ENCODE results near the gene FAM3C.

FAM3C gene

GRCh38 chr7:121410829-121411596 lies 14.9 kb upstream of the FAM3C start:
- no peak for DNase-seq (ENCODE audit: low spot score)

- DNase-seq (ENCODE audit: low spot score): no peak
Observed at GRCh38 chr7:121406944-121407343, 10.8 kb upstream of the FAM3C start.

GRCh38 chr7:121406461-121406860 lies 10.4 kb upstream of the FAM3C start:
- DNase-seq (ENCODE audit: low spot score): no peak

GRCh38 chr7:121404348-121404747 lies 8.2 kb upstream of the FAM3C start:
- DNase-seq (ENCODE audit: low spot score): no peak

- no peak for DNase-seq (ENCODE audit: low spot score)
Observed at GRCh38 chr7:121402701-121403100, 6.6 kb upstream of the FAM3C start.

- DNase-seq (ENCODE audit: low spot score): no peak
Observed at GRCh38 chr7:121401896-121402295, 5.8 kb upstream of the FAM3C start.

- DNase-seq (ENCODE audit: low spot score): peak; percentile 70
Observed at GRCh38 chr7:121398246-121398645, 2.1 kb upstream of the FAM3C start.

GRCh38 chr7:121397822-121398221 lies 1.7 kb upstream of the FAM3C start:
- DNase-seq (ENCODE audit: low spot score): peak; percentile 85

- DNase-seq (ENCODE audit: low spot score): peak; percentile 30
Observed at GRCh38 chr7:121397361-121397760, 1.3 kb upstream of the FAM3C start.

GRCh38 chr7:121395494-121395960 lies 581 bp downstream of the FAM3C start:
- peak; percentile 75 for DNase-seq (ENCODE audit: low spot score)

- DNase-seq (ENCODE audit: low spot score): peak; percentile 70
Observed at GRCh38 chr7:121394709-121395140, 1.4 kb downstream of the FAM3C start.

- no peak for DNase-seq (ENCODE audit: low spot score)
Observed at GRCh38 chr7:121393005-121393366, 3.1 kb downstream of the FAM3C start.

- no peak for DNase-seq (ENCODE audit: low spot score)
Observed at GRCh38 chr7:121392277-121393004, 3.7 kb downstream of the FAM3C start.

- no peak for DNase-seq (ENCODE audit: low spot score)
Observed at GRCh38 chr7:121391686-121392085, 4.4 kb downstream of the FAM3C start.

GRCh38 chr7:121390617-121391016 lies 5.5 kb downstream of the FAM3C start:
- no peak for DNase-seq (ENCODE audit: low spot score)

GRCh38 chr7:121390109-121390508 lies 6.0 kb downstream of the FAM3C start:
- DNase-seq (ENCODE audit: low spot score): no peak

GRCh38 chr7:121388950-121389349 lies 7.2 kb downstream of the FAM3C start:
- DNase-seq (ENCODE audit: low spot score): no peak

- DNase-seq (ENCODE audit: low spot score): no peak
Observed at GRCh38 chr7:121385800-121386179, 10.3 kb downstream of the FAM3C start.

- no peak for DNase-seq (ENCODE audit: low spot score)
Observed at GRCh38 chr7:121385056-121385799, 10.9 kb downstream of the FAM3C start.

- DNase-seq (ENCODE audit: low spot score): no peak
Observed at GRCh38 chr7:121384265-121384664, 11.8 kb downstream of the FAM3C start.

GRCh38 chr7:121383235-121383910 lies 12.7 kb downstream of the FAM3C start:
- no peak for DNase-seq (ENCODE audit: low spot score)

- no peak for DNase-seq (ENCODE audit: low spot score)
Observed at GRCh38 chr7:121382473-121382872, 13.6 kb downstream of the FAM3C start.
